Kidney epithelial cell (primary cell): ENCODE data around the gene RFLNA. TPM values are rescaled to one million over a fixed set of nuclear protein-coding genes. Genes with fewer than 3 reads are reported as not detected.

ENCODE experiments used
- DNase-seq: peaks from one replicate; pipeline ENCODE4 v3.0.0-alpha.2; 2010; ENCODE audit warnings: low read depth
- H3K27me3 ChIP-seq: 2 replicates; pipeline ENCODE4 v1.6.0; 2011; ENCODE audit warnings: low read length; ENCODE audit not compliant: control insufficient read depth, insufficient read depth
- H3K36me3 ChIP-seq: 2 replicates; pipeline ENCODE4 v1.5.1; 2011; ENCODE audit warnings: low read length; ENCODE audit not compliant: control insufficient read depth, insufficient read depth
- H3K4me3 ChIP-seq: 2 replicates; pipeline ENCODE4 v1.5.1; 2011; ENCODE audit warnings: low read depth, mild to moderate bottlenecking, control low read depth, low read length
- total RNA-seq: library from RNA; depleted of rRNA; stranded (reverse); fragments of >200 nt; gene quantifications from 2 replicates; pipeline ENCODE4 v1.2.3, GENCODE V29; 2015
- TF ChIP-seq, protein P1 (sequence below): IDR thresholded peaks from 2 replicates; pipeline ENCODE4 v1.5.1; 2011; ENCODE audit warnings: mild to moderate bottlenecking, moderate library complexity, low read length, control low read depth, inconsistent platforms; ENCODE audit not compliant: insufficient read depth, poor library complexity, severe bottlenecking

The RFLNA gene, protein sequence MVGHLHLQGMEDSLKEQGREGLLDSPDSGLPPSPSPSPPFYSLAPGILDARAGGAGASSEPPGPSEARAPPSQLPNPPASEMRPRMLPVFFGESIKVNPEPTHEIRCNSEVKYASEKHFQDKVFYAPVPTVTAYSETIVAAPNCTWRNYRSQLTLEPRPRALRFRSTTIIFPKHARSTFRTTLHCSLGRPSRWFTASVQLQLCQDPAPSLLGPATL
- total RNA-seq: 0.48 and 0.54 TPM in 2 replicates

DNA sequence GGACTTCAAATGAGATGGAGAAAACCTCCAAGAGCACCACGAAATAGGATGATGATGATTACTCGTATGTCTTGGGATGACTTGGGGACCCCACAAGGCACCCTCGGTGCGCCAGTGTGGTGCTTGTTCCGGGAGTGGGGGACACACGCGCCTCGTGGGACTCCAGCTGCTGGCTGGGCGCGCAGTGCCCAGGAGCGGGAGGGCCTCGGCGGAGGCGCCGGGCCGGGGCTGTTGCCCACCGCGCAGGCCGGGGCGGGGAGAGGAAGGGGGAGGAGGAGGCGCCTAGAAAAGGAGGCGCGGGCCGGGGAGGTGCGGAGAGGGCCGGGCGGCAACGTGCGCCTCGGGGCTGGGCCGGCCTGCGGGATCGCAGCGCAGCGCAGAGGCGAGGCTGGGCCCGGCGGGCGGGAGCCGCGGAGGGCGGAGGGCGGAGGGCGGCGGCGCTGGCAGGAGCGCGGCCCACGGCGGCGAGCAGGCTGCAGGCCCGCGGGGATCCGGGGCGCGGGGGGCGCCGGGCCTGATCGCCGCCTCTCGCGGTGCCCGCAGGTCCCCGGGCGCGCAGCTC, at the start of gene RFLNA:
Gene RFLNA (plus strand): TSS at position 314 of the 562 bp plus-strand sequence. CDS start 337 bp downstream, outside the sequence.
- H3K27me3 ChIP-seq: peaks cover 37% of the 10 kb centered on the region
- no peak for DNase-seq
- peak within 1 kb of the TSS; percentile 19 for H3K4me3 ChIP-seq
- H3K36me3 ChIP-seq: no peaks in the 10 kb centered on the region
- TF ChIP-seq, protein P1, sequence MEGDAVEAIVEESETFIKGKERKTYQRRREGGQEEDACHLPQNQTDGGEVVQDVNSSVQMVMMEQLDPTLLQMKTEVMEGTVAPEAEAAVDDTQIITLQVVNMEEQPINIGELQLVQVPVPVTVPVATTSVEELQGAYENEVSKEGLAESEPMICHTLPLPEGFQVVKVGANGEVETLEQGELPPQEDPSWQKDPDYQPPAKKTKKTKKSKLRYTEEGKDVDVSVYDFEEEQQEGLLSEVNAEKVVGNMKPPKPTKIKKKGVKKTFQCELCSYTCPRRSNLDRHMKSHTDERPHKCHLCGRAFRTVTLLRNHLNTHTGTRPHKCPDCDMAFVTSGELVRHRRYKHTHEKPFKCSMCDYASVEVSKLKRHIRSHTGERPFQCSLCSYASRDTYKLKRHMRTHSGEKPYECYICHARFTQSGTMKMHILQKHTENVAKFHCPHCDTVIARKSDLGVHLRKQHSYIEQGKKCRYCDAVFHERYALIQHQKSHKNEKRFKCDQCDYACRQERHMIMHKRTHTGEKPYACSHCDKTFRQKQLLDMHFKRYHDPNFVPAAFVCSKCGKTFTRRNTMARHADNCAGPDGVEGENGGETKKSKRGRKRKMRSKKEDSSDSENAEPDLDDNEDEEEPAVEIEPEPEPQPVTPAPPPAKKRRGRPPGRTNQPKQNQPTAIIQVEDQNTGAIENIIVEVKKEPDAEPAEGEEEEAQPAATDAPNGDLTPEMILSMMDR: no peak

DNA sequence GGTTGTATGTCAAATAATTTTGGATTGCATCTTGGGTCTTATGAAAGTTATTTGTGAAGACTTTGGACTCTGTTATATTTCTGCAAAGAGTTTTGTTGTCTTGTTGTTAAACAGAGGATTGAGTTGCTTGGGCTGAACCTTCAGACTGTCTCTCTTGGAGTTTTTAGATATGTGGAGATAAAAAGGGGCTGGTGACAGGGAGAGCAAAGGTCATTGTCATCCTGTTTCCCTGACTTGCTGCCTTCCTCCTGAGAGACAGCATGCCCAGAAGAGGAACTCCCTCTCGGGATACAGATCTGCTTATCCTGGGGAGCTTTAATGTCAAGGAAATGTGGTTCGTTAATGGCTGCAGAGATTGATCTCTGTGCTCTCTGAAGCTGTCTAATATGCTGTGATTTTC, 47.6 kb upstream of the RFLNA start:
- Histone ChIP-seq H3K27me3 (peaks cover 12% of the 10 kb centered on the region), H3K4me3 (no peak overlapping the region), H3K36me3 (no peaks in the 10 kb centered on the region)
- TF ChIP-seq, protein P1: no peak
- no peak for DNase-seq

DNA sequence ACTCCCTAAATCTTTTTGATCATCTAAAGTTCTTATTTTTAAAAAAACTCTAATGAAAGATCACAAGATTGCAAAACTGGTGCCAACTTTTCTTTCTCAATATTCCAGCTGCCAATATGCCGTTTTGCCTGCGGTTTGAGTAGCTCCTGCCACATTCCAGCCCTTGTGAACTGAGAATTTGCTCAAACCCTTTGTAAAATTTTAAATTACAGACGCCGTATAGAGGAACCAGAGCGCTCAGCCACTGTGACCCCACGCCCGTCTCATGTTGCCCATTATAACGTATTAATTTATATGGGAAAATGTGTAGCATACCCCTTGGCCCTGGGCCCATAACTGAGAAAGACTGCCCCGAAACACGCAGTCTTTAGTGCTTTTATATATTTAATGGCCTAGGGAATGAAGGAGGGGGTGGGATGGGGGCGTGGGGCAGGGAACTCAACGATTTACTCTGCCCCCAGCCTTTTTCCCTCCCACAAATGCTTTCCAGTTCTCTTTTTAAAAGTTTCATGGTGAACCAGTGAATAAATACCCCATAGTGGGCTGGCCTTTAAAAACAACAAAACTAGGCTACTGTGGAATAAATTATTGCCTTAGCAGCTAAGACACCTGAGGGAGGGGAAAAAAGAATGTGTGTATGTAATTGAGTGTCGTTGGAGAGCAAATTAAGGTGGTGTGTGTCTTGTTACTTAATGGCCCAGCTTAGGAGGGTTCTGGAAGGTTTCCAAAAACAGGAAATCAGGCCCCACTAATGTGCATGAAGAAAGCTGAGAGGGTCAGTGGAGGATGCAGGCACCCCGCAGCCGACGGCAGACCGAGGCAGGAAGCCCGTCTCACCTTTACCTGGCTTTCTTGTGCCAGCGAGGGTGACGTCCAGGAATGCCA, 45.7 kb upstream of the RFLNA start:
- Histone ChIP-seq H3K27me3 (peaks cover 15% of the 10 kb centered on the region), H3K4me3 (no peak overlapping the region), H3K36me3 (no peaks in the 10 kb centered on the region)
- TF ChIP-seq, protein P1: no peak
- DNase-seq: no peak

DNA sequence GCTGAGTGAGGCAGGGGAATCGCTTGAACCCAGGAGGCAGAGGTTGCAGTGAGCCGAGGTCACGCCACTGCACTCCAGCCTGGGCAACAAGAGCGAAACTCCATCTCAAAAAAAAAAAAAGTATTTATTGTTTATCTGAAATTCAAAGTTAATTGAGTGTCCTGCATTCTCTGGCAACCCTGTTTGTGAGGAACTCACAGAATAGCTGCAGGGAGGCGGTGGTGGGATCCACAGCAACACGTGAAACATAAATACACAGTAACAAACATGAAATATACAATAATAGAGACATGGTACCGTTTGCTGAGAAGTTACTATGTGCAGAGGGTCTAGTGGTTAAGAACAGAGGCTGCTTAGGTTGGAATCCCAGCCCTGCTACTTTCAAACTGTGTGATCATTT, 43.7 kb upstream of the RFLNA start:
- TF ChIP-seq, protein P1: no peak
- Histone ChIP-seq H3K27me3 (peaks cover 25% of the 10 kb centered on the region), H3K4me3 (no peak overlapping the region), H3K36me3 (no peaks in the 10 kb centered on the region)
- no peak for DNase-seq

DNA sequence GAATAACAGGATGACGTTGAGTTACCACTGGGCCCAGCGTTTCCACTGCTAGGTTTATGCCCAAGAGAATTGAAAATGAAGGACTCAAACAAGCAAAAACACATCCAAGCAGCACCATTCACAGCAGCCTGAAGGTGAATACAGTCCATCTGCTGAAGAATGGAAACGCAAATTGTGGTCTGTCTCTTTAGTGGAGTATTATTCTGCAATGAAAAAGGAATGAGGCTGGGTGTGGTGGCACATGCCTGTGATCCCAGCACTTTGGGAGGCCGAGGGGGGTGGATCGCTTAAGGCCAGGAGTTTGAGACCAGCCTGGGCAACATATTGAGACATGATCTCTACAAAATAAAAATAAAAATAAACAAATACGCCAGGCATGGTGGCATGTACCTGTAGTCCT, 41.9 kb upstream of the RFLNA start:
- DNase-seq: no peak
- TF ChIP-seq, protein P1: no peak
- Histone ChIP-seq H3K4me3 (no peak overlapping the region), H3K36me3 (no peaks in the 10 kb centered on the region), H3K27me3 (peaks cover 26% of the 10 kb centered on the region)
